LNCaP clone FGC (cell line): ENCODE results near the gene CBFB.
"Not testable (repeated sequence)": the region's sequence is repeated elsewhere in the genome, so short reads cannot be mapped to it uniquely, and the experiment has no call there.

Experiments
- DNase-seq: peaks from one replicate; pipeline ENCODE4 v3.0.0-alpha.2; 2011; ENCODE audit warnings: low read depth
- H3K4me3 ChIP-seq: 2 replicates; pipeline ENCODE4 v1.5.1; 2011; ENCODE audit warnings: mild to moderate bottlenecking, low read depth, low read length, control low read depth
- CTCF ChIP-seq: IDR thresholded peaks from 2 replicates; pipeline ENCODE4 v1.5.1; 2012; ENCODE audit warnings: mild to moderate bottlenecking; ENCODE audit not compliant: control insufficient read depth, insufficient read depth; ENCODE audit errors: extremely low read depth

CBFB gene

GRCh38 chr16:67120025-67120424, 91.1 kb downstream of the CBFB start:
- TF ChIP-seq CTCF: no peak

GRCh38 chr16:67122799-67123198, 93.8 kb downstream of the CBFB start:
- DNase-seq, H3K4me3 ChIP-seq: not testable (repeated sequence)

More at GRCh38 chr16:67120025-67120424, 91.1 kb downstream of the CBFB start:
- DNase-seq: no peak
- no peak overlapping the region for H3K4me3 ChIP-seq

- TF ChIP-seq CTCF: no peak
- H3K4me3 ChIP-seq: no peak overlapping the region
- no peak for DNase-seq
Measured at GRCh38 chr16:67128417-67128816, 99.5 kb downstream of the CBFB start.

- no peak for TF ChIP-seq CTCF
- no peak overlapping the region for H3K4me3 ChIP-seq
- DNase-seq: no peak
Measured at GRCh38 chr16:67128887-67129286, 99.9 kb downstream of the CBFB start.

- TF ChIP-seq CTCF: no peak
- DNase-seq: no peak
- no peak overlapping the region for H3K4me3 ChIP-seq
Measured at GRCh38 chr16:67129422-67129821, 100.5 kb downstream of the CBFB start.

GRCh38 chr16:67137605-67138004, 108.7 kb downstream of the CBFB start:
- no peak for TF ChIP-seq CTCF
- no peak overlapping the region for H3K4me3 ChIP-seq
- no peak for DNase-seq

- H3K4me3 ChIP-seq: no peak overlapping the region
- no peak for DNase-seq
- no peak for TF ChIP-seq CTCF
Measured at GRCh38 chr16:67141391-67141790, 112.4 kb downstream of the CBFB start.
